22Rv1 (cell line): Measurements from ENCODE around the gene GALNT12.

Experiments used
- H3K27ac ChIP-seq: fragments of 450-650 bp; 2 replicates; pipeline ENCODE4 v1.5.1; 2017
- CTCF ChIP-seq: fragments of 450-650 bp; IDR thresholded peaks from 2 replicates; pipeline ENCODE4 v1.5.1; 2017; ENCODE audit warnings: mild to moderate bottlenecking
- ZFX ChIP-seq: fragments of 450-650 bp; IDR thresholded peaks from 2 replicates; pipeline ENCODE4 v1.6.1; 2017; ENCODE audit warnings: antibody characterized with exemption, borderline replicate concordance

The GALNT12 gene

GRCh38 chr9:98879094-98879962 is 71.9 kb downstream of the GALNT12 start:
- TF ChIP-seq ZFX (no peak), CTCF (no peak)
- H3K27ac ChIP-seq: no peak overlapping the region

GRCh38 chr9:98879963-98880310 is 72.5 kb downstream of the GALNT12 start:
- TF ChIP-seq ZFX: no peak
- TF ChIP-seq CTCF: no peak
- no peak overlapping the region for H3K27ac ChIP-seq

GRCh38 chr9:98880311-98881015 is 73.0 kb downstream of the GALNT12 start:
- no peak overlapping the region for H3K27ac ChIP-seq
- no peak for TF ChIP-seq CTCF
- no peak for TF ChIP-seq ZFX

- no peak for TF ChIP-seq ZFX
- TF ChIP-seq CTCF: no peak
- H3K27ac ChIP-seq: no peak overlapping the region
Observed at GRCh38 chr9:98881356-98881755, 73.9 kb downstream of the GALNT12 start.

- TF ChIP-seq ZFX: no peak
- TF ChIP-seq CTCF: no peak
- H3K27ac ChIP-seq: no peak overlapping the region
Observed at GRCh38 chr9:98881836-98882568, 74.5 kb downstream of the GALNT12 start.

- no peak overlapping the region for H3K27ac ChIP-seq
- TF ChIP-seq CTCF: no peak
- no peak for TF ChIP-seq ZFX
Observed at GRCh38 chr9:98882569-98882923, 75.1 kb downstream of the GALNT12 start.
